Stimulated activated naive B cell treated with anti-CD40 and anti-IgM and Interleukin-4, amounts not matched to agents 10 μg/mL and 1 μg/mL and 100 μg/mL, for 72 hours (primary cell): ENCODE results near the gene C5orf15.
"Not testable (repeated sequence)": the region's sequence is repeated elsewhere in the genome, so short reads cannot be mapped to it uniquely, and the experiment has no call there.

Experiments
- ATAC-seq, 2 donors: fragments of 150-1000 bp; cut with Tn5 transposase; replicated peaks; 2 replicates each; pipeline ENCODE4 v1.10.0; 2021; ENCODE audit warnings: moderate library complexity in 1 of 2
- DNase-seq: peaks from one replicate; pipeline ENCODE4 v3.0.0; 2021
- H3K27ac Mint-ChIP-seq: one replicate; pipeline ENCODE4 v1.8.0; 2022; ENCODE audit warnings: mild to moderate bottlenecking, mixed read lengths
- H3K27me3 Mint-ChIP-seq, 2 donors: one replicate each; pipeline ENCODE4 v1.8.0; 2022; ENCODE audit warnings: mixed read lengths in 2 of 2
- H3K36me3 Mint-ChIP-seq, 2 donors: one replicate each; pipeline ENCODE4 v1.8.0; 2022; ENCODE audit warnings: mixed read lengths in 2 of 2, mild to moderate bottlenecking in 1 of 2
- H3K4me1 Mint-ChIP-seq, 2 donors: one replicate each; pipeline ENCODE4 v1.8.0; 2022; ENCODE audit warnings: mixed read lengths in 2 of 2, mild to moderate bottlenecking in 1 of 2
- H3K4me3 Mint-ChIP-seq, 2 donors: one replicate each; pipeline ENCODE4 v1.8.0; 2022; ENCODE audit warnings: mild to moderate bottlenecking in 2 of 2, mixed read lengths in 2 of 2, moderate library complexity in 1 of 2
- H3K9me3 Mint-ChIP-seq, 2 donors: one replicate each; pipeline ENCODE4 v1.8.0; 2022; ENCODE audit warnings: mixed read lengths in 2 of 2, mild to moderate bottlenecking in 1 of 2

Gene C5orf15

GRCh38 chr5:133962801-133963476, 5.5 kb downstream of the C5orf15 start:
- Mint-ChIP-seq H3K9me3 (peaks cover 0 to 4% of the 10 kb centered on the region in 2 donors), H3K4me1 (peaks cover 35 to 51% of the 10 kb centered on the region in 2 donors), H3K27me3 (no peaks in the 10 kb centered on the region), H3K27ac (peak overlapping the region; percentile 10), H3K36me3 (peaks cover 37 to 51% of the 10 kb centered on the region in 2 donors), H3K4me3 (no peak overlapping the region)
- no peak for ATAC-seq
- DNase-seq = no peak

- H3K36me3 Mint-ChIP-seq = peaks cover 39 to 45% of the 10 kb centered on the region in 2 donors
- H3K4me3 Mint-ChIP-seq = no peak overlapping the region
- peak overlapping the region; percentile 7 for H3K27ac Mint-ChIP-seq
- no peaks in the 10 kb centered on the region for H3K27me3 Mint-ChIP-seq
- H3K4me1 Mint-ChIP-seq = peaks cover 33 to 51% of the 10 kb centered on the region in 2 donors
- ATAC-seq = no peak
- DNase-seq = no peak
- H3K9me3 Mint-ChIP-seq = peaks cover 0 to 4% of the 10 kb centered on the region in 2 donors
These were observed 6.3 kb downstream of the C5orf15 start for GRCh38 chr5:133962131-133962530.

GRCh38 chr5:133959643-133960042, 8.8 kb downstream of the C5orf15 start:
- Mint-ChIP-seq H3K4me1 (peaks cover 25 to 41% of the 10 kb centered on the region in 2 donors), H3K36me3 (peaks cover 37 to 44% of the 10 kb centered on the region in 2 donors), H3K27me3 (no peaks in the 10 kb centered on the region), H3K27ac (peak overlapping the region; percentile 77), H3K9me3 (peaks cover 0 to 4% of the 10 kb centered on the region in 2 donors), H3K4me3 (peak overlapping the region in 1 of 2 donors; percentile 31)
- DNase-seq (no peak), ATAC-seq (no peak)

GRCh38 chr5:133957591-133957990, 10.8 kb downstream of the C5orf15 start:
- ATAC-seq (peak; percentile 91 to 92), DNase-seq (no peak)
- Mint-ChIP-seq H3K9me3 (peaks cover 0 to 1% of the 10 kb centered on the region in 2 donors), H3K4me1 (peaks cover 16 to 29% of the 10 kb centered on the region in 2 donors), H3K27me3 (no peaks in the 10 kb centered on the region), H3K27ac (peak overlapping the region; percentile 74), H3K4me3 (peak overlapping the region; percentile 16 to 44), H3K36me3 (peaks cover 36 to 39% of the 10 kb centered on the region in 2 donors)

GRCh38 chr5:133957080-133957479, 11.3 kb downstream of the C5orf15 start:
- Mint-ChIP-seq H3K9me3 (peaks cover 0 to 1% of the 10 kb centered on the region in 2 donors), H3K36me3 (peaks cover 31 to 34% of the 10 kb centered on the region in 2 donors), H3K4me3 (peak overlapping the region in 1 of 2 donors; percentile 17), H3K4me1 (peaks cover 11 to 24% of the 10 kb centered on the region in 2 donors), H3K27ac (peak overlapping the region; percentile 59), H3K27me3 (no peaks in the 10 kb centered on the region)
- DNase-seq (no peak), ATAC-seq (peak; percentile 13 to 21)

GRCh38 chr5:133956196-133956595, 12.2 kb downstream of the C5orf15 start:
- H3K27ac Mint-ChIP-seq, H3K9me3 Mint-ChIP-seq, ATAC-seq, H3K4me3 Mint-ChIP-seq, DNase-seq, H3K27me3 Mint-ChIP-seq: not testable (repeated sequence)
- Mint-ChIP-seq H3K4me1 (peaks cover 13 to 23% of the 10 kb centered on the region in 2 donors), H3K36me3 (peaks cover 31 to 34% of the 10 kb centered on the region in 2 donors)

- Mint-ChIP-seq H3K4me1 (peaks cover 9 to 12% of the 10 kb centered on the region in 2 donors), H3K27ac (no peak overlapping the region), H3K27me3 (no peaks in the 10 kb centered on the region), H3K36me3 (peaks cover 21% of the 10 kb centered on the region in 2 donors), H3K4me3 (no peak overlapping the region), H3K9me3 (peaks cover 0 to 1% of the 10 kb centered on the region in 2 donors)
- no peak for DNase-seq
- ATAC-seq = no peak
These were observed 14.8 kb downstream of the C5orf15 start for GRCh38 chr5:133953568-133954145.

GRCh38 chr5:133952729-133953567, 15.5 kb downstream of the C5orf15 start:
- H3K36me3 Mint-ChIP-seq = peaks cover 21% of the 10 kb centered on the region in 2 donors
- DNase-seq (no peak), ATAC-seq (no peak)
- H3K27me3 Mint-ChIP-seq = no peaks in the 10 kb centered on the region
- H3K9me3 Mint-ChIP-seq = peaks cover 0 to 1% of the 10 kb centered on the region in 2 donors
- no peak overlapping the region for H3K27ac Mint-ChIP-seq
- H3K4me1 Mint-ChIP-seq = peaks cover 9 to 11% of the 10 kb centered on the region in 2 donors
- no peak overlapping the region for H3K4me3 Mint-ChIP-seq

GRCh38 chr5:133950821-133951612, 17.4 kb downstream of the C5orf15 start:
- DNase-seq (no peak), ATAC-seq (no peak)
- Mint-ChIP-seq H3K27ac (no peak overlapping the region), H3K9me3 (peaks cover 0 to 1% of the 10 kb centered on the region in 2 donors), H3K27me3 (no peaks in the 10 kb centered on the region), H3K4me3 (no peak overlapping the region), H3K4me1 (peaks cover 0 to 9% of the 10 kb centered on the region in 2 donors), H3K36me3 (peaks cover 18 to 21% of the 10 kb centered on the region in 2 donors)

GRCh38 chr5:133948721-133949120, 19.7 kb downstream of the C5orf15 start:
- no peak overlapping the region for H3K4me3 Mint-ChIP-seq
- H3K36me3 Mint-ChIP-seq = peaks cover 6 to 8% of the 10 kb centered on the region in 2 donors
- ATAC-seq (no peak), DNase-seq (no peak)
- no peaks in the 10 kb centered on the region for H3K9me3 Mint-ChIP-seq
- H3K27ac Mint-ChIP-seq = no peak overlapping the region
- H3K4me1 Mint-ChIP-seq = peaks cover 0 to 12% of the 10 kb centered on the region in 2 donors
- H3K27me3 Mint-ChIP-seq = no peaks in the 10 kb centered on the region

- Mint-ChIP-seq H3K9me3 (no peaks in the 10 kb centered on the region), H3K36me3 (no peaks in the 10 kb centered on the region), H3K27me3 (no peaks in the 10 kb centered on the region), H3K27ac (no peak overlapping the region), H3K4me1 (peaks cover 11 to 20% of the 10 kb centered on the region in 2 donors), H3K4me3 (no peak overlapping the region)
- DNase-seq (no peak), ATAC-seq (no peak)
These were observed 21.0 kb downstream of the C5orf15 start for GRCh38 chr5:133947431-133947841.

GRCh38 chr5:133945568-133945967, 22.9 kb downstream of the C5orf15 start:
- H3K4me3 Mint-ChIP-seq = no peak overlapping the region

GRCh38 chr5:133944263-133945185, 23.9 kb downstream of the C5orf15 start:
- peak; percentile 86 to 88 for ATAC-seq
- Mint-ChIP-seq H3K4me1 (peaks cover 29 to 36% of the 10 kb centered on the region in 2 donors), H3K27me3 (no peaks in the 10 kb centered on the region), H3K9me3 (peaks cover 2 to 4% of the 10 kb centered on the region in 2 donors), H3K4me3 (no peak overlapping the region), H3K27ac (no peak overlapping the region), H3K36me3 (peaks cover 4% of the 10 kb centered on the region in 2 donors)
- no peak for DNase-seq

More at GRCh38 chr5:133945568-133945967, 22.9 kb downstream of the C5orf15 start:
- H3K27me3 Mint-ChIP-seq = no peaks in the 10 kb centered on the region
- H3K36me3 Mint-ChIP-seq = peaks cover 0 to 3% of the 10 kb centered on the region in 2 donors
- H3K9me3 Mint-ChIP-seq = no peaks in the 10 kb centered on the region
- H3K27ac Mint-ChIP-seq = no peak overlapping the region
- no peak for DNase-seq
- ATAC-seq = no peak
- peaks cover 24 to 26% of the 10 kb centered on the region in 2 donors for H3K4me1 Mint-ChIP-seq
